WERI-Rb-1 (cell line): ENCODE results near the gene CFAP54.

Experiments
- DNase-seq: peaks from one replicate; pipeline ENCODE4 v3.0.0-alpha.2; 2020
- H3K27ac ChIP-seq: fragments of 250-450 bp; sonication (Bioruptor Pico); 2 replicates; pipeline ENCODE4 v1.5.1; 2020; ENCODE audit warnings: mild to moderate bottlenecking, moderate library complexity
- H3K27me3 ChIP-seq: fragments of 250-450 bp; sonication (Bioruptor Pico); 2 replicates; pipeline ENCODE4 v1.5.1; 2021; ENCODE audit warnings: mild to moderate bottlenecking, low read depth, moderate library complexity; ENCODE audit not compliant: insufficient read depth, severe bottlenecking
- H3K36me3 ChIP-seq: fragments of 250-450 bp; sonication (Bioruptor Pico); 2 replicates; pipeline ENCODE4 v1.5.1; 2020; ENCODE audit warnings: mild to moderate bottlenecking, moderate library complexity
- H3K4me3 ChIP-seq: 2 replicates; pipeline ENCODE4 v1.5.1; 2011; ENCODE audit warnings: low read depth, mild to moderate bottlenecking, control low read depth, low read length
- H3K9me3 ChIP-seq: fragments of 250-450 bp; sonication (Bioruptor Pico); 2 replicates; pipeline ENCODE4 v1.5.1; 2021; ENCODE audit warnings: mild to moderate bottlenecking, moderate library complexity; ENCODE audit not compliant: severe bottlenecking
- CTCF ChIP-seq: IDR thresholded peaks from 2 replicates; pipeline ENCODE4 v1.5.1; 2011; ENCODE audit warnings: low read depth, mild to moderate bottlenecking, control low read depth, inconsistent platforms, low read length

CFAP54 gene

GRCh38 chr12:96743606-96744005, 254.2 kb downstream of the CFAP54 start:
- Histone ChIP-seq H3K36me3 (no peaks in the 10 kb centered on the region), H3K4me3 (no peak overlapping the region), H3K27ac (no peak overlapping the region), H3K27me3 (peaks cover 6% of the 10 kb centered on the region), H3K9me3 (no peaks in the 10 kb centered on the region)
- DNase-seq = no peak
- TF ChIP-seq CTCF = no peak

- peaks cover 4% of the 10 kb centered on the region for H3K27me3 ChIP-seq
- H3K4me3 ChIP-seq = no peak overlapping the region
- H3K9me3 ChIP-seq = no peaks in the 10 kb centered on the region
- no peaks in the 10 kb centered on the region for H3K36me3 ChIP-seq
- TF ChIP-seq CTCF = no peak
- DNase-seq = no peak
- no peak overlapping the region for H3K27ac ChIP-seq
These were observed 260.6 kb downstream of the CFAP54 start for GRCh38 chr12:96749999-96750398.

GRCh38 chr12:96751626-96752025, 262.2 kb downstream of the CFAP54 start:
- DNase-seq = no peak
- Histone ChIP-seq H3K27me3 (peaks cover 4% of the 10 kb centered on the region), H3K9me3 (no peaks in the 10 kb centered on the region), H3K36me3 (no peaks in the 10 kb centered on the region), H3K27ac (no peak overlapping the region), H3K4me3 (no peak overlapping the region)
- no peak for TF ChIP-seq CTCF

DNA sequence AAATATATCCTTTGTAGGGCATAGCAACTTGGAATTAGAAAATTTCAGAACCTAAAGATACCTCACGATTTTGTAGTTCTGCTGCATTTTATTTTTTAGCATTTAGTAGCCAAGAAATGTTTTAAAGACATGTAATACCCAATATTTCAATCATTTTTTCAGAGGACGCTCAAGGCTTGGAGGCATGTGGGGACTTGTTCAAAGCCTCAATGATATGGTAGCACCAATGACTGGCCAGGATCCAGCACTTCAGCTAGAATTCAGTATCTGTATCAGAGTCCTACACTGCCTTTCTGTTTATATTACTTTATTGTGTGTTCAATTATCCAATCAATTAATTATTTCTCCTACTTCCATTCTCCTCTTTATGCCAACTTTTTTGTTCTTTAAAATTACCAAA, 262.8 kb downstream of the CFAP54 start:
- H3K27me3 ChIP-seq = peaks cover 4% of the 10 kb centered on the region
- H3K27ac ChIP-seq = no peak overlapping the region
- DNase-seq = no peak
- H3K36me3 ChIP-seq = no peaks in the 10 kb centered on the region
- H3K4me3 ChIP-seq = no peak overlapping the region
- no peaks in the 10 kb centered on the region for H3K9me3 ChIP-seq
- no peak for TF ChIP-seq CTCF

DNA sequence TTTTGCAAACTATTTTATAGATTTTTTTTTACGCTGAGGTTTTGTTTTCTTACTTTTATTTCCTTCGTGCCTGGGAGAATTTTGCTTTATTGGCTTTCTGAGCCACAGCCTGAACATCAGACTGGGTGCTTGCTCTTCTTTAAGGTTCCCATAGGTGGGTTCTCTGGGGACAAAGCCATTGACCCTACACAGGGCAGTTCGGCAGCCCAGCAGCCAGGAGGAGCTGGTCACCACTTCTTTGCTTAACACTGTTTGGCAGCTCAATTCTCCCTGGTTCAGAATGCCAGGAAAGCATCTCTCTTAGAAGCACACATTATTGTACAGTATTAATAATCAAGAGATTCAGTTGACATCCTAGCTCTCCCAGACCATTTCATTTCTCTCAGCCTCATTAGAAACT, 276.9 kb downstream of the CFAP54 start:
- peak; percentile 29; the same call in 1 of the 2 replicates for TF ChIP-seq CTCF
- no peak for DNase-seq
- no peaks in the 10 kb centered on the region for H3K36me3 ChIP-seq
- no peaks in the 10 kb centered on the region for H3K9me3 ChIP-seq
- peaks cover 5% of the 10 kb centered on the region for H3K27me3 ChIP-seq
- no peak overlapping the region for H3K4me3 ChIP-seq
- H3K27ac ChIP-seq = no peak overlapping the region

DNA sequence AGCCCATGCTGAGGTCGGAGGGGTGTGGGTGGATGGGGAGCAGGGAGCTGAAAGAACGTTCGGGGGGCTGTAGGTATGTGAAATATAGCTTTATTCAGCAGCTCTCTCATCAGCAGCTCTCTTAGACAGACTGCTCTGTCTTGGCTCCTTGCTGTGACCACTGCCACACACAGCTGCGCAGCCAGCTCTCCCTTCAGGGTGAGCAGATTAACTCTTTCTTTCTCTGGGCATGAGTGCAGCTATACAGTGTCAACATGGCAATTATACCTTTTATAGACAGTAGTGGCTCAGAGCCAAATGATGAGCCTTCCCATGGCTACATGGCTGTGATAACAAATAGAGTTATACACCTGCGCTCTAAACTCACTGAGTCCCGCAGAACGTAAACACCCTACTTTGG, 280.0 kb downstream of the CFAP54 start:
- no peaks in the 10 kb centered on the region for H3K36me3 ChIP-seq
- no peaks in the 10 kb centered on the region for H3K9me3 ChIP-seq
- DNase-seq = no peak
- no peak overlapping the region for H3K27ac ChIP-seq
- no peak for TF ChIP-seq CTCF
- no peak overlapping the region for H3K4me3 ChIP-seq
- H3K27me3 ChIP-seq = peaks cover 5% of the 10 kb centered on the region
